HG03460 (cell line): ENCODE measurements around the gene SLC4A5.

Source experiments
- ATAC-seq: cut with Tn5 transposase; IDR thresholded peaks from one replicate; pipeline ENCODE4 v1.9.1; 2021; ENCODE audit not compliant: unreplicated experiment

SLC4A5 gene

GRCh38 chr2:74174909-74175308 lies 168.3 kb downstream of the SLC4A5 start:
- no peak for ATAC-seq

- ATAC-seq: no peak
Observed at GRCh38 chr2:74168739-74169138, 174.5 kb downstream of the SLC4A5 start.
